K562 (cell line): Measurements from ENCODE around the gene EEF2K. TPM values are rescaled to one million over a fixed set of nuclear protein-coding genes. Genes with fewer than 3 reads are reported as not detected.
A peak's percentile ranks its signal among the peaks of the same experiment; 100 is the strongest.

ENCODE experiments used
- BRD9 ChIP-seq: fragments of 450-650 bp; IDR thresholded peaks from 2 replicates; pipeline ENCODE4 v1.6.1; 2018; ENCODE audit warnings: low read depth; ENCODE audit not compliant: partially characterized antibody
- CAMTA2 ChIP-seq: fragments of 250-450 bp; sonication (Bioruptor Pico); conservative IDR thresholded peaks from 2 replicates; pipeline ENCODE4 v1.5.1; 2022
- CBFB ChIP-seq: sonication (generic); formaldehyde crosslinking; IDR thresholded peaks from 2 replicates; pipeline ENCODE4 v1.4.0; 2020; ENCODE audit warnings: mild to moderate bottlenecking, missing genetic modification reagents
- CBX1 ChIP-seq: sonication (generic); IDR thresholded peaks from 2 replicates; pipeline ENCODE4 v1.6.1; 2016; ENCODE audit warnings: antibody characterized with exemption, low read depth, mild to moderate bottlenecking
- CEBPB ChIP-seq: fragments of 450-650 bp; IDR thresholded peaks from 2 replicates; pipeline ENCODE4 v1.6.1; 2016; ENCODE audit warnings: missing genetic modification characterization, missing compliant biosample characterization
- DIDO1 ChIP-seq: fragments of 450-650 bp; IDR thresholded peaks from 2 replicates; pipeline ENCODE4 v1.6.1; 2016; ENCODE audit warnings: low read depth, missing biosample characterization, missing genetic modification characterization
- EP400 ChIP-seq: fragments of 450-650 bp; IDR thresholded peaks from 2 replicates; pipeline ENCODE4 v1.6.1; 2017; ENCODE audit warnings: antibody characterized with exemption, mild to moderate bottlenecking, moderate library complexity
- ETS2 ChIP-seq: IDR thresholded peaks from 2 replicates; pipeline ENCODE4 v1.6.1; 2016; ENCODE audit warnings: borderline replicate concordance, missing genetic modification characterization, mild to moderate bottlenecking, moderate library complexity, missing compliant biosample characterization; ENCODE audit not compliant: poor library complexity, severe bottlenecking
- FOXA1 ChIP-seq: fragments of 450-650 bp; IDR thresholded peaks from 2 replicates; pipeline ENCODE4 v1.6.1; 2016; ENCODE audit warnings: mild to moderate bottlenecking, borderline replicate concordance
- GTF3C2 ChIP-seq: IDR thresholded peaks from 3 replicates; pipeline ENCODE4 v1.6.1; 2011; ENCODE audit warnings: borderline replicate concordance, mild to moderate bottlenecking, moderate library complexity; ENCODE audit not compliant: insufficient read length; ENCODE audit errors: extremely low read depth
- HDGF ChIP-seq: fragments of 450-650 bp; IDR thresholded peaks from 2 replicates; pipeline ENCODE4 v1.6.1; 2016
- IFI16 ChIP-seq: fragments of 250-450 bp; sonication (Bioruptor Pico); IDR thresholded peaks from 2 replicates; pipeline ENCODE4 v2.1.2; 2022; ENCODE audit warnings: mild to moderate bottlenecking, inconsistent platforms
- KAT7 ChIP-seq: sonication (generic); formaldehyde crosslinking; IDR thresholded peaks from 2 replicates; pipeline ENCODE4 v1.8.0; 2022; ENCODE audit warnings: missing genetic modification reagents, mild to moderate bottlenecking, borderline replicate concordance
- LARP7 ChIP-seq: fragments of 450-650 bp; IDR thresholded peaks from 2 replicates; pipeline ENCODE4 v1.6.1; 2016
- NFXL1 ChIP-seq: fragments of 450-650 bp; formaldehyde crosslinking; IDR thresholded peaks from 2 replicates; pipeline ENCODE4 v1.4.0; 2021; ENCODE audit warnings: mild to moderate bottlenecking
- PHF21A ChIP-seq: fragments of 450-650 bp; IDR thresholded peaks from 2 replicates; pipeline ENCODE4 v1.6.1; 2017; ENCODE audit warnings: low read depth, borderline replicate concordance
- POLR2G ChIP-seq: fragments of 200-400 bp; formaldehyde crosslinking; IDR thresholded peaks from 2 replicates; pipeline ENCODE4 v1.6.1; 2017; ENCODE audit warnings: low read depth, mild to moderate bottlenecking, antibody characterized with exemption, low read length, moderate library complexity
- RBM14 ChIP-seq: fragments of 200-400 bp; formaldehyde crosslinking; IDR thresholded peaks from 2 replicates; pipeline ENCODE4 v1.6.1; 2018; ENCODE audit warnings: low read depth, mild to moderate bottlenecking, low read length, moderate library complexity, borderline replicate concordance; ENCODE audit not compliant: insufficient read depth
- SREBF2 ChIP-seq: sonication (generic); formaldehyde crosslinking; IDR thresholded peaks from 2 replicates; pipeline ENCODE4 v1.4.0; 2020; ENCODE audit warnings: mild to moderate bottlenecking, missing genetic modification reagents
- SRSF9 ChIP-seq: fragments of 200-400 bp; formaldehyde crosslinking; IDR thresholded peaks from 2 replicates; pipeline ENCODE4 v1.6.1; 2017; ENCODE audit warnings: low read depth, low read length, borderline replicate concordance
- STAT6 ChIP-seq: sonication (generic); formaldehyde crosslinking; IDR thresholded peaks from 2 replicates; pipeline ENCODE4 v1.8.1; 2023; ENCODE audit warnings: mild to moderate bottlenecking, missing genetic modification reagents
- YBX1 ChIP-seq: fragments of 450-650 bp; IDR thresholded peaks from 2 replicates; pipeline ENCODE4 v1.7.1; 2016; ENCODE audit warnings: mild to moderate bottlenecking
- ZFPM2 ChIP-seq: fragments of 250-450 bp; sonication (Bioruptor Pico); IDR thresholded peaks from 2 replicates; pipeline ENCODE4 v1.5.1; 2022; ENCODE audit warnings: mild to moderate bottlenecking
- ZNF263 ChIP-seq: sonication (generic); formaldehyde crosslinking; IDR thresholded peaks from 2 replicates; pipeline ENCODE4 v1.8.0; 2022; ENCODE audit warnings: mild to moderate bottlenecking, missing genetic modification reagents, borderline replicate concordance
- ZNF561 ChIP-seq: fragments of 450-650 bp; formaldehyde crosslinking; conservative IDR thresholded peaks from 2 replicates; pipeline ENCODE4 v1.4.0; 2020; ENCODE audit warnings: mild to moderate bottlenecking, moderate library complexity
- ZNF830 ChIP-seq: fragments of 250-450 bp; sonication (Bioruptor Pico); IDR thresholded peaks from 2 replicates; pipeline ENCODE4 v1.5.0; 2021; ENCODE audit warnings: mild to moderate bottlenecking
- polyA plus RNA-seq, 8 experiments: library from polyadenylated mRNA; depleted of rRNA in 4 of 8; stranded (reverse) in 5 of 8; unstranded in 3 of 8; fragments of >200 nt; fragmentation: Nextera tagmentation in 2 of 8; fragmentation: Illumina TruSeq in 1 of 8; extraction: Ambion mirVana in 2 of 8; extraction: Trizol in 1 of 8; gene quantifications; 2 replicates each; pipeline versions ENCODE4 v1.2.1 to v1.2.3, GENCODE V29; 2011 to 2014; ENCODE audit warnings: inconsistent platforms in 1 of 8, missing spikeins in 1 of 8
- total RNA-seq, 7 experiments: library from RNA; depleted of rRNA in 6 of 7; stranded (reverse); fragments of >200 nt in 6 of 7; fragmentation: Illumina TruSeq in 2 of 7; extraction: Trizol in 2 of 7; gene quantifications; 2 replicates each; pipeline versions ENCODE4 v1.2.1 to v1.2.3, GENCODE V29; 2011 to 2021; ENCODE audit warnings: low replicate concordance in 1 of 7

EEF2K gene
- total and polyA plus RNA-seq, 9 of the 15 experiments (the other 6 are each of a cell fraction or from before 2014, with no cell fraction given), result 3.0 to 35.2 (median 12.2) TPM

- TF ChIP-seq GTF3C2 (peak; percentile 52), CBX1 (peak; percentile 68), ZNF830 (CRISPR knock-in tag) (no peak), NFXL1 (CRISPR knock-in tag) (no peak), POLR2G (peak; percentile 84), BRD9 (no peak), PHF21A (0 out of 2 replicates have a peak, but pooled peaks have one; percentile 3), HDGF (no peak), YBX1 (no peak), EP400 (peak; percentile 94), STAT6 (CRISPR knock-in tag) (no peak), CAMTA2 (CRISPR knock-in tag) (no peak), ZFPM2 (no peak), ZNF561 (CRISPR knock-in tag) (no peak), LARP7 (no peak), CBFB (CRISPR knock-in tag) (no peak), SREBF2 (no peak), ETS2 (no peak), FOXA1 (no peak), KAT7 (CRISPR knock-in tag) (peak; percentile 80; the same call in 1 of the 2 replicates), RBM14 (no peak), ZNF263 (CRISPR knock-in tag) (peak; percentile 9), SRSF9 (no peak), CEBPB (no peak), IFI16 (CRISPR knock-in tag) (no peak), DIDO1 (tag) (no peak)
These were observed at the start of gene EEF2K (continued) for GRCh38 chr16:22206013-22206841.
